GM21515 (cell line): Measurements from ENCODE around the gene CPT1C.

Experiments used
- ATAC-seq: cut with Tn5 transposase; IDR thresholded peaks from one replicate; pipeline ENCODE4 v1.9.1; 2021; ENCODE audit not compliant: unreplicated experiment

The CPT1C gene

DNA sequence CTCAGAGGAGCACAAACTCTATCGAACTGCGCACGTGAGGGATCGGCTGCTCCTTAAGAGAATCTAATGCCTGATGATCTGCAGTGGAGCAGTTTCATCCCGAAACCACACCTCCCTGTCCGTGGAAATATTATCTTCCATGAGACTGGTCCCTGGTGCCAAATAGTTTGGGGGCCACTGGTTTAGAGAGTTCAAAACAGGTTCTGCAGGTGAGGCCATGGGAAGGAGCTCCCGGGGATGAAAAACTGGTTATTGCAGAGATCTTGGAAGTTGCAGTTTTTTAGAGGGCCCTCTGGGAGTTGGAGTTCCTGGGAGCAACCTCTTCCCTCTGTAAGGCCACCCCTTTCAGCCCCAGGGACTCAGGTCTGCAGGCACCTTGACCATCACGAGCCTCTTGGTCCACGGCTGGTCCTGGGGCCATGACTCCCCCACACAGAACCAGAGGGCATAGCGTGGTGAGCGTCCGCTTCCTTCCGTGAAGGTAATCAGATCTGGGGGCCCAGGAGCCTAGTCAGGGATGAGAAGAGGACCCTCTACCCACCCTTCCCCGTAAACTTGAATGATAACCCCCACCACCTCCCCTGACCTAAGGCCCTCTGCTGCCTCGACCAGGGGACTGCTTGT, 30.5 kb upstream of the CPT1C start:
- ATAC-seq = no peak

DNA sequence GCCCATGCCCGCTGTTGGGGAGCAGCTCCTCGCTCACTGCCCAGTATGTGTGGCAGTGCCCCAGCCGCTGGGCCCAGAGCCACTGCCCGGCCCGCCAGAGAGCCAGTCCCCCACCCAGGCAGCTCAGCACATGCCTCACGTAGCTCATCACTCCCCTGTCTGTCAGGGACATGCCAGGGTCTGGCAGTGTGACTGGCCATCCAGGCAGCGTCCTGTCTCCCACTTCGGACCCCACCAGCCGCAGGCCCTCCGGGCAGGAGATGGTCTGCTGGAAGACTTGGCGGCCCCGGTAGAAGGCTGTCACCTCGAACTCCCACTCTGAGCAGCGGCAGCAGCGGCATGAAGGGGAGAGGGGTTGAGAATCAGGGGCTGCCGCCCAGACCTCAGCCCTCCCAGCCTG, 28.9 kb upstream of the CPT1C start:
- ATAC-seq = no peak

DNA sequence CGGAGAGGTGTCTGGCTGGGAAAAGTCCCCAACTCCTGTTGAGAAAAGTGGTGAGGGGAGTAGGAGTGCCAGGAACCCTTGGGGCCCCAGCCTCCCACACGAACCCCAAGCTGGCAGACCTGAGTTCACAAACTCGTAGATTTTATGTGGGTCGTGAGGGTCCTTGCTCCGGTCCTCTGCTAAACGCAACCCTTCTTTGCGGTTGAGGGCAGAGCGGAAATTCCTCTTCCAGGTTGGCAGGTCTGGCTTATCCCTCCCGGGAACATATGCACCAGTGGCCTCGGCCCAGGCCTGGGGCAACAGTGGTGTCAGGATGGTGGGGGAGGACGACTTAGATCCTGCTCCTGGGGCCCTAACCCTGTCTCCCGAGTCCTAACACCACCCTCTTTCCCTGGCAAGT, 27.7 kb upstream of the CPT1C start:
- no peak for ATAC-seq

DNA sequence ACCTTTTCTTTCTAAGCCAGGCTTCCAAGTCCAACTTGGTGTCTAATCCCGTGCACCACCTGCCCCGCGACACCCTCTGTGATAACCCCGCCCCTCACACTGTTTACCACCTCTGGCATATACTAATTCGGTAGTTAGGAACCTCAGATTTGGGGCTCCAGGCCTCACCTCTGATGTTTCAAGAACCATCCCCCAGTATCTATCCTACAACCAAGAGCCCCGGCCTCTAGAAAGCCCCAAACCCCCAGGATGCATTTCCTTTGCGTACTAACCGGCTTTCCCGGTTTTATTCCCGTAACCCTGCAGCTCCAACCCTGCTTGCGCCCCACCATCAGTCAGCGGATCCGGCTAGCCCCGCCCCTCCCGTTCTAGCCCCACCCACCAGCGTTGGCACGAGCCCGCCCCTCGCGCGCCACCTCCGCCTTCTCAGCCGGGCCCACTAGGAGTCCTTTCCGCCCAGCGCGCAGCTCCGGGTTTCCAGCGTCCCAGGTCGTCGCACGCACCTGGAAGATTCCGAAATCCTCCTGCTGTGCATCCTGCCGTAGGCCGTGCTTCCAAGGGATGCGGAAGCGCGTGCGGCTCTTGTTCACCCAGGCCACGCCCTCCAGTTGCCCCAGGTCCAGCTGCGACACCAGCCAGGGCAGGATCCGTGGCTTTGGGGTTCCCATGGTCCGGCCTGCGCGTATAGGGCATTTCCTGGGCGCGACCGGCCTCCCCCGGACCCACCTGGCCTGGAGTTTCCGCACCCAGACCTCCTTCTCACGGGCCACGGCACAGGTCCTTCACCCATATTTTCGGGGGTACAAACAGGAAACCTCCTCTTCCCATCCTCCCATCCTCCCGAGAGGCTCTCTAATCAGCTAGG, 26.5 kb upstream of the CPT1C start:
- peak; percentile 29 for ATAC-seq

DNA sequence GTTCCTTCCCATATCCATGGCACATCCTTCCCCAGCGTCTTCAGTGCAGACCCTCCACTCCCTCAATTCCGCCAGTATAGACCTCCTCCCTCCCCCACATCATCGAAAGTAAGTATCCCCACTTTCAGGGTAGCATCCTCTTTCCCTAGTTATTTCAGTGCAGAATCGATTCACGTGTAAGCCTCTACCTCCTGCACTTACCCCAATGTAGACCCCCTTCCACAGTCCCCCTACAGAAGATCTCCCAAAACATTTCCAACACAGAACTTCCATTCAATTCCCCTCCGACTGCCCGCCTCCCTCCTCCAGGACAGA, 25.9 kb upstream of the CPT1C start:
- no peak for ATAC-seq

DNA sequence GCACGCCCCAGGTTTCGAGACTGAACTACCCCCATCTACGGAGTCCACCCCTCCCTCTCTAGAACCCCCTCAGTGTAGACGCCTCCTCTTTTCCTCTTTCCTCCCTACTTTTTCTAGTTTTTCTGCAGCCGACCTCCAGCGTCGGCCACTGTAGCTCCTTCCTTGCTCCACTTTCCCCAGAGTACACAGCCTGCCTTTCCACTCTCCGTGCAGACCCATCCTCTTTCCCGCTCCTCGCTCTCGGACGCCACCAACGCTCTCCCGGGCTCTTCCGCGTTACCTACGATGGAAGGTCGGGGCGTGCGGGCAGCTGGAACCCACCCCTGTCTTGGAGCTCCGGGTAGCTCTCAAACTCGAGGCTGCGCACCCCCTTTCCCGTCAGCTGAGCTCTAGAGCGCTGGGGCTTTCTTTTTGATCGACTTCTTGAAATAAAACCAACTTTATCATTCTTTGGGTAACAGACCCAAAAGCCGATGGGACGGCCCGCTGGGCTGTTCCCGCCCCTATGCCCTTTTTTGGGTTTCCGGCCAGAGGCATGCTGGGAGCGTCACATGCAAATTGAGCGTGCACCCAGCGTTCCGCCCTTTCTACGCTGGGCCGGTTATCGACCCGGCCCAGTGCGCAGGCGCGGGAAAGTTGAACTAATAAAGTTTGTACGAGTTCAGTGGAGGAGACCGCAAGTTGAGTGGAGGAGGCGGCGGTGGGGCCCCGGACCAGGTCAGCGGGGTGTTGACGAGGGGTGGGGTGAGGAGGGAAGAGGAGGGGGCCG, 25.4 kb upstream of the CPT1C start, which contains the start of the genes BCL2L12 and IRF3:
Gene BCL2L12 (plus strand): TSS at position 583 of the 769 bp plus-strand sequence. CDS start 760 bp downstream, outside the sequence.
Gene IRF3 (minus strand): TSS at position 507 of the 769 bp plus-strand sequence. CDS start 1,019 bp downstream, outside the sequence.
- ATAC-seq = peak; percentile 73

DNA sequence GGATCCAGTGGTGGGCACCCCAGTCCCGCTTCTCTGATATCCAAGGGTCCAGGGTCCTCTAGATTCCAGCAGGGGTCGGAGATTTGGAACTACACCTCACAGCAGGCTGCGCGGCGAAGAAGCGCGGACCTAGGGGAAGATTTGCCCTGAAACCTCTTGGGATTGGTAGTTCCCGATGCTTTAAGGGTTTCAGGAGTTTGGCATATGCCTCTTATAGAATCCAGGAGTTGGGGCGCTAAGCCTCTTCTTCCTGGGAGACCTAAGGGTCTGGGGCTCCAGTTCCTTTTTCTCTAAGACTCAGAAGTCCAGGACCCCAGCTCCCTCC, 24.8 kb upstream of the CPT1C start:
- ATAC-seq = no peak

DNA sequence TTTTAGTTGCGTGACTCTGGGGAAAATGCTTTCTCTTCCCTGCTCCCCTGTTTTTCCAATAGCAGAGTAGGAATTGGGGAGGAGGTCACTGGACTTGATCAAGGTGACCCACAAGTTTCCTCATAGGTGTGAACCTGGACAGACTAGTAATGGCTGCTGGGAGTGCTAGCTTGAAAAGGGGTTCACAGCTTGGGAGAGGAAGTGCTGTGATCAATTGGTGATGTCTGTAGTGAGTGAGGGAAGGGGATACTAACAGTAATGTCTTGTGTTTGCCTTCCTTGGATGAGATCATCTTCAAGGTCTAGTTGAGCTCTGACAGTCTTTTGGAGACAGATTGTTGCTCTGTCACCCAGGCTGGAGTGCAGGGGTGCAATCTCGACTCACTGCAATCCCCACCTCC, 23.4 kb upstream of the CPT1C start:
- ATAC-seq = no peak

DNA sequence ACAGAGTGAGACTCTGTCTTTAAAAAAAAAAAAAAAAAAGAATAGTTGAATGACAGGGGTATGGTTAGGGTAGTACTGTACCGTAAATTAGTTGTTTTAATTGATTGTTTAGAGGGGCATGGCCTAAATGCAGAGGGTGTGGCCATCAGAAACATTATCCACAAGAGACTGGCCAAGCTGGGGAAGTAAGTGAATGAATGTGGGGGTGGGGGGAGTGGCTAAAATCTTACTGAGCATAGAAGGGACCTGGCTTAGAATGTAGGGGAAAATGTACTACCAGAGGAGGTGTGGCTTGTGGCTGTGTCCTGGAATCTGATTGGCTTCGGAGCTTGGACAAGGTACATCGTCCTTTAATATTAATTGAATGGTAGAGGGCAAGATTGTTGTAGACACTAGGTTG, 21.4 kb upstream of the CPT1C start:
- no peak for ATAC-seq

DNA sequence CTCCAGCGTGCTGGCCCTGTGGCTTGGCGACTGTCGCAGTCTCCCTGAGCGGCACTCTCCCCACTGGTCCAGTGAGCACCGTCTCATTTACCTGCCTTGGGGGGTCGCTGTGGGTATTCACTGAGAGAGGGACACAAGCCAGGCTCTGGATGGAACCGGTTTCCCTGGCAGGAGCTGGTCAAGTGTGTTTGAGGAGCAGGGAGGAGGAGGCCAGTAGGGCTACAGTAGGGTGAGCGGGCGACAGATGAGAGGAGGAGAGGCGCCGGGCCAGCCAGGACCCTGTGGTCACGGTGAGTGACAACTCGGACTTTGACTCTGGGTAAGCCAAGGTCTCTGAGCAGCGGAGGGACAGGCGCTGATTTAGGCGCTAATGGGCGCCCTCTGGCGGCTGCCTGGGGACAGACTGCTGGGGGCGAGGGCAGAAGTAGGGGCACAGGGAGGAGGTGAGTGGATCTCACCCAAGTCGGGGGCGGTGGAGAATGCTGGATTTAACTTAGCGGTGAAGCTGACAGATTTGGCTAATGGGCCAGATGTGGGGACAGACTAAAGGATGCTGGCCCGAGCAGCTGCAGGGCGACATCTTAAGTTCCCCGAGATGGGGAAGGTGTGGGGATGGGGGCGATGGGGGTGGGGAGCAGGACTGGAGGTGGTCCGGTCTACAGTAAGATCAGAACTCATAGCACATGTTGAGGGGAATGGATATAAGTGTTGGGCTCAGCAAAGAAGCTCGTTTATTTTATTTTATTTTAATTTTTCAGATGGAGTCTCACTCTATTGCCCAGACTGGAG, 18.6 kb upstream of the CPT1C start:
- no peak for ATAC-seq

DNA sequence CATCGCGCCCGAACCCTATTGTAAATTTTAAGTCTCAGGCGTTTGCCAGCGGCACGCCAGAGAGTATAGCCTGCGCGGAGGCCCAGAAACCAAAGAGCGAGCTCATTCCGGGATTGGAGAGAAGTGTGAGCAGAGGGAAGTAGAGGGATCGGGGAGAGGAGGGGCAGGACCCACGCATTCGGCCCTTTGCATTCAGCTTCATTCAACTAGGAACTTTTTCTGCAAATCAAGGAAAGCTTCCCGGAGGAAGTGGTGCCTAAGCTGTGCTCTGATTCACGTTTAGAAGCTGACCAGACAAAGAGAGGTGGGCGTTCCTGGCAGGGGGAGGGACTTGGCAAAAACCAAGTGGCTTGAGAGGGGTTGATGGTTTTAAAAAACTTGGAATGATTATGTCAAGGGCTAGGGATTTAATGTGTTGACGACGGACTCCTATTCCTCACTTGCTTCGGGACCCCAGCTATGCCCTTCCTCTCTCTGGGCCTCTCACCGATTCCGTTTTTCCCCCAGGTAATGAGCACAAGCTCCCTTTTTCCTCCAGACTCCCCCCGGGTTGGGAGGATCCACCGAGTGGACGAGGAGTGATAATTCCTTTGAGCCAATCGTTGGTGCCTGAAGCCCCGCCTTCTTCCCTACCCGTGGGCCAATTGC, 14.7 kb upstream of the CPT1C start:
- ATAC-seq = peak; percentile 24

DNA sequence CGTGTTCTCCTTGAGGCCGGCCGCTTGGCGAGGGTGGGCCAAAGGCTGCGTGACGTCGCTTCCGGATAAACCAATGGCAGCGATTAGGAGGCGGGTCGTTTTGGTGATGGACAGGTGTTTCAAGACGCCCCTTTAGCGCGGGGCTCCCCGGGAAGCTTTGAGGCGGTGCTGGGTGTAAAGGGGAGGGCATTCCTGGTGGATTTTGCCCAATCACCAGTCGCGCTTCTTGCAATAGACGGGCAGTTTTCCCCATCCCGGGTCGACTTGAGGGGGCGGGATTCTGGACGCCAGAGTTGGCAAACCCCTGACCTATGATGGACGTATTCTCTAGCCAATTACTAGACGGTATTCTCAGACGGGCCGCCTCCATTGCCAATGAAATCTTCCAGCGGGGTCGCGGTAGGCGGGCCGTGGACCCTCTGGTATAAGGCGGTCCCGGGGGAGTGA, 14.1 kb upstream of the CPT1C start:
- ATAC-seq = peak; percentile 54

DNA sequence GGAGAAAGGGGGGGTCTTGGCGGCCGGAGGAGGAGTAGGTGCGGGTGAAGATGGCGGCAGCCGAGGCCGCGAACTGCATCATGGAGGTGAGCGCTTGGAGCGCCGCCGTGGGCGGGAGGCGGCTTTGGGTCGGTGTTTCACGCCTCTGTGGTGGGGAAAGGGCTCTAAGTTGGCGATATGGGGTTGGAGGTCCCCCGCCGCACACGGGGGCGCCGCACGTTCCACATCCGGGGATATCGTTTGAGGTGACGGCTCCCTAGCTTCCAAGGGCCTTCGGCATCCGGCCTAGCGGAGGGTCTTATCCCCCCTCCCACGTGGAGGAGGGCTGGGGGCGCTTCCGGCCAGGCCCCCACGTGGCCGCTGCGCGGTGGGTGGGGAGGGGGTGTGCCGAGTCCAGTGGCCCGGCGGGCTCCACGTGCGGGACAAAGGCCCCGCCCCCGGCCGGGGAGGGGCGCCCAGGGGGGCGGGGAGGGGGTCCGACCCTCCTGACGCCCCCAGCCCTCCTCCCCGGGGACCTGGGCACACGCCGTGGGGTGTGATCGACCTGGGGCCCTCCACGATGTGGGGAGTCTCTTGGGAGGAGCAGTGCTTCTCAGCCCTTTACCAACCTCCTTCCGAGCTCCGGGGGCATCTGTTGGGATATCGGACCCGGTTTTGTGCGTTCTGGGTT, 13.6 kb upstream of the CPT1C start, which contains the start of gene PRMT1:
Gene PRMT1 (plus strand): TSS at position 41 of the 670 bp plus-strand sequence. CDS start 10 bp downstream, at position 51.
- ATAC-seq = no peak

DNA sequence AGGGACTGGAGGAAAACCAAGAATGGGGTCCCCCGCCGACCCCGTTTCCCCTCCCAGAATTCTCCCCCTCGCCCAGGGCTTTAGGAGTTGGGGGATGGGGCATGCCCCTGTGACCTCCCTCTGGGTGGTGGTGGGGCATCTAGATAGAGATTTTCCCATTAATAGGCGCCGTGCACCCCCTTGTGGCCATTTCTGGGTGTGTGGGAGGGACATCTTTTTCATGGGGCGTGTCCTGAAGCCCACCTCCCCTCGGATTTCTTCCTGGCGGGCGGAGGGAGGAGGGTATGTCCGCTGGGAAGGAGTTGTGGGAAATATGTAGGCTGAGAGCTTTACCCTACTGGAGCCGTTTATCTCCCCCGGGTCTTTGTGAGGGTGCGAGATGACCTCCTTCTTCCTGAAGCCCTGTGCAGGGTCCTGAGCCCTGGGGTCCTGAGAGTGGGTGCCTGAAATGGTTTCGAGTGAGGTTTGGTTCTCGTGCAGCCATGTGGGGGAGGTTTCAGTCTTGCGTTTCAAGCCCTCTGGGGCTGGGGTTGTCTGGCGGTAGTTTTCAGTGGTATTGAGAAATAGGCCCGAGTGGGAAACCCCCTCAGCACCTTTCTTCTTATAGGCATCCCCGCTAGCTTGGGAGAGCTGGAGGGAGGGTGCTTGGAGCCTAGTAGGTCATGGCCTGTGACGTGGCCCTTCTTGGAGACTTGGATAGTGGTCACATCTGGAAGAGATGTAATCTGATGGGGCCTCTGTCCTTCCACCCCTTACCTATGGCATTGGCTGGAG, 12.8 kb upstream of the CPT1C start:
- ATAC-seq = no peak

DNA sequence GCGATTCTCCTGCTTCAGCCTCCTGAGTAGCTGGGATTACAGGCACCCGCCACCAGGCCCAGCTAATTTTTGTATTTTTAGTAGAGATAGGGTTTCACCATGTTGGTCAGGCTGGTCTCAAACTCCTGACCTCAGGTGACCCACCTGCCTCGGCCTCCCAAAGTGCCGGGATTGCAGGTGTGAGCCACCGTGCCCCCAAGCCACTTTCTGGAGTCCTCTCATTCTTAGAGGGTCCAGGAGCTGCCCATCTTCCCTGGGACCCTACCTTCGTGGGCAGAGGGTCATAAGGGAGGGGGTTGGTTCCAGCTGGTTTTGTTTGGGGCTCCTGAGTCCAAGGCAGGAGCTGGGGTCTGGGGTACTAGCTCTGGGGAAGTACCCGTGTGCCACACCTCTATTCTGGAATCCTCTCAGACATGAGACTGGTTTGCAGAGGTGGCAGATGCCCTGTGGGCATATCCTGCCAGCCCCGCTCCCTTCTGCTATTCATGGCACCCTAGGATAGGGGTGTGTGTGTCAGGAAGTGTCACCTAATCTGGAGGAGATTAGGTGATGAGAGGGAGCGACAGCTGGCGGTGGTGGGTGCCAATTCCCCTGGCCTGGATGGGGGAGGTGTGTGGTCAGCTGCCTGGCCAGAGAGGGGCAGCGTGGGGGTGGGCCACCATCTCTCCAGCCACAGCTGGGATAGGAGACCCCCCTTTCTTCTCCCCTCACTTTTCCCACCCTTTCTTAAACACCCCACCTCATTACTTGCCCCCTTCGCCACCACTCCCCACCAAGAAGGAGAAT, 11.7 kb upstream of the CPT1C start:
- ATAC-seq = no peak

DNA sequence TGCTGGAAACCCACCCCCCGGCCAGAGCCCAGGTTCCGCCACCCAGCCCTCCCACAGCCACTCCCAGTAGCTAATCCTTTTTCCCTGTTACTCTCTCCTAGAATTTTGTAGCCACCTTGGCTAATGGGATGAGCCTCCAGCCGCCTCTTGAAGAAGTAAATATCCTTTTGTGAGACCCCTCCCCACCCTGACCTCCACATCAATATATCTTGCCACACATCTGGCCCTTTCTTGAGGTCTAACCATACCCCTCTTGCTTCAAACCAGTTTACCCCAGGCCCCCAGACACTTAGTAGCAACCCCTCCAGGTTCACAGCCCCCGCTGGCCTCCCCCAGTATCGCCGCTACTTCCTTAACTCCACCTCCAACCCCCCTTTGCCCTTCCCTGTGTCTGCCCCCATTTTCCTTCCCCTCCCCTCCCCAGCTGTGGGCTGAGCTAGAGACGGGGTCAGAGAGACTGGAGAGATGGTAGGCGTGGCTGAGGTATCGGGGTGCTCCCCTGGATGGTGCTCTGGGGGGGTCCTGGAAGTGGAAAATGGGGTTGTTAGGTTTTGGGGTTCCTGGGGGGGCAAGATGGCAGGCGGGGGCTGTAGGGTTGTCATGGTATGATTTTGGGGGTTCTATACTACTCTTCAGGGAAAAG, 11.0 kb upstream of the CPT1C start:
- ATAC-seq = no peak

DNA sequence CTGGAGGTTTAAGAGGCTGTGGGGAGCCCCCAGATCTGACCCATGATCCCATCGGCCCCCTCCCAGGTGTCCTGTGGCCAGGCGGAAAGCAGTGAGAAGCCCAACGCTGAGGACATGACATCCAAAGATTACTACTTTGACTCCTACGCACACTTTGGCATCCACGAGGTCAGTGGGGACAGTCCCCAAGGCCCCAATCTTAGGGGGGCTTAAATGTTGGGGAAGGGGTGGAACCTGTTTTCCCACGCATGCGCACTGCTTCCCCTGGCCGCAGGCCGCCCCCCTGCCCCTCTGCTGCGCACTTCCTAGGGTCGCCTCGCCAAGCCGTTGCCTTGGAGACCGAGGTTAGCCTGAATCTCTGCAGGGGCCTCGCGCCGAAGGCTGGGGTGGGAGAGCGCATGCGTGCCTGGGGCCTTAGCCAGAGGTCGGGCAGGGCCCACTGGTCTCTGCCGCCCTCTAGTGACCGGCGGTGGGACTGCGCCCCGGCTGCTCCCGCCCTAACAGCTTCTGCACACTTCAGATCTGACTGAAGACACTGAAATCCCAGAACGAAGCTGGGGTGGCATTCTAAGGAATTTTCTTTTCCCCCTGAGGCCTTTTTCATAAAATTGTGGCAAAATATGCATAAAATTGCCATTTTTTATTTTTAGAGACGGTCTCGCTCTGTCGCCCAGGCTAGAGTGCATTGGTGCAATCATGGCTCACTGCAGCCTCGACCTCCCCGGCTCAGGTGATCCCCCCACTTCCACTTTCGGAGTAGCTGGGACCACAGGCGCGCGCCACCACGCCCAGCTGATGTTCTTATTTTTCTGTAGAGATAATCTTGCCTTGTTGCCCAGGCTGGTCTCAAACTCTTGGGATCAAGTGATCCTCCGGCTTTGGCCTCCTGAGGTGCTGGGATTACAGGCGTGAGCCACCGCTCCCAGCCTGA, 10.2 kb upstream of the CPT1C start:
- no peak for ATAC-seq
